Fibroblast of peridontal ligament (primary cell): ENCODE data around the gene CALN1.

Source experiments
- DNase-seq: peaks from one replicate; pipeline ENCODE4 v3.0.0-alpha.2; 2010; ENCODE audit errors: extremely low read depth

The CALN1 gene

DNA sequence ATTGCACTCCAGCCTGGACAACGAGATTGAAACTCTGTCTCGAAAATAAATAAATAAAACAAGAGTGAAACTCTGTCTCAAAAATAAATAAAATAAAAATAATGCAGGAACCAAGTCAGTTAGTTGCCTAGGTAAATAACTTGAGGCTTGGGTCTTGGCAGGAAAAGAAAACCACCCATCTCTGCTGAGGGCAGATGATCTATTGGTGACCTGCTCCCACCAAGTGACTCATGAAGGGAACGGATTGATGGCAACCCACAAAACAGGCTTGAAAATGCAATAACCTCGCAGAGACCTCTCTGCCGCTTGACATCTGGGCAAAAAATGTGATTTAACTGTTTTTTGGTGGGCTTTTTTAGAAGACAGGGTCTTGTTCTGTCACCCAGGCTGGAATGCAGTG, 86.6 kb downstream of the CALN1 start:
- DNase-seq, result no peak

GRCh38 chr7:72321637-72322036, 90.5 kb downstream of the CALN1 start:
- DNase-seq, result no peak

GRCh38 chr7:72321081-72321480, 91.1 kb downstream of the CALN1 start:
- DNase-seq, result no peak

GRCh38 chr7:72317341-72317740, 94.8 kb downstream of the CALN1 start:
- DNase-seq, result no peak

DNA sequence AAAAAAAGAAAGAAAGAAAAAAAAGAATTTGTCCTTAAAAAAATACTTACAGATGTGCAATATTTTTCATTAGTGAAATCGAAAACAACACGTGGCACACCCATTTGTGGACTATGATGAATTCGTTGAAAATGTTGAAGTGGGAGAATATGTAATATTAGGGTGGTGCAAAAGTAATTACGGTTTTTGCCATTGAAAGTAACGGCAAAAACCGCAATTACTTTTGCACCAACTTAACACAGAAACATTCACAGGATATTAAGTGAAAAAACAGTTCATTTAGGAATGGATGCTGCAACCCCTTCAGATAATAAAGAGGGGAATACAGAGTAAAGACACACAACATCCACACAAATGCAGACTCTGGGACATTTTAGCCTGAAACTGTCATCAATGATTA, 96.0 kb downstream of the CALN1 start:
- no peak for DNase-seq

- DNase-seq, result no peak
Observed at GRCh38 chr7:72313906-72314305, 98.2 kb downstream of the CALN1 start.

DNA sequence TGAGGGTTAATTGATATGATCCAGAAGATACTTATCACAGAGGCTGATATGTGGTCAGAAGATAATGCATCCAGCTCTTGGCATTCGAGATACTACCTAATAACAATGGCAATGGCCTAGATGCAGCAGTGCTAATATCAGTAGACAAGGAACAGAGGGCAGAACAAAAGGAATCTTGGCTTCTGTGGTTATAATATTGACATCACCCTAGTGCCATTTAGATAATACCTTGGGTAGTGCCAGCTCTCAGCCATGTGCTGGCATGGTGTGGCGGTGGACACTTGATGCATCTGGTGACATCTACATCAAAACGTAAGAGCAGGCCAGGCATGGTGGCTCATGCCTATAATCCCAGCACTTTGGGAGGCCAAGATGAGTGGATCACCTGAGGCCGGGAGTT, 101.8 kb downstream of the CALN1 start:
- DNase-seq, result no peak

GRCh38 chr7:72309476-72309875, 102.7 kb downstream of the CALN1 start:
- DNase-seq, result no peak

GRCh38 chr7:72308986-72309385, 103.2 kb downstream of the CALN1 start:
- DNase-seq, result no peak

- DNase-seq, result no peak
Observed at GRCh38 chr7:72307566-72307965, 104.6 kb downstream of the CALN1 start.

DNA sequence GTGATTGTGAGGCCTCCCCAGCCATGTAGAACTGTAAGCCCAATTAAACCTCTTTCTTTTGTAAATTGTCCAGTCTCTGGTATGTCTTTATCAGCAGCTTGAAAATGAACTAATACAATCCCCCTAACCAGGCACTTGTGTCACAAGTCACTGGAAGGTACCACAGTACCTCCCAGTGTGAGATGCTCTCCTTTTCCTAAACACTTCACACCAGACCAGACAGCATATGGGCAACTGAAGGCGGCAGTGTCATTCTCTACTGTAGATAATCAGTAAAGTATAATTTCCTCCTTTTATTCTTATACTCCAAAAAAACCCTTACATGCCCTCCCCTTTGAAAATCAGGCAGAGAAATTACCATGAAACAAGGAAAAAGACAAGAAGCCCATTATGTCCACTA, 113.2 kb downstream of the CALN1 start:
- no peak for DNase-seq

DNA sequence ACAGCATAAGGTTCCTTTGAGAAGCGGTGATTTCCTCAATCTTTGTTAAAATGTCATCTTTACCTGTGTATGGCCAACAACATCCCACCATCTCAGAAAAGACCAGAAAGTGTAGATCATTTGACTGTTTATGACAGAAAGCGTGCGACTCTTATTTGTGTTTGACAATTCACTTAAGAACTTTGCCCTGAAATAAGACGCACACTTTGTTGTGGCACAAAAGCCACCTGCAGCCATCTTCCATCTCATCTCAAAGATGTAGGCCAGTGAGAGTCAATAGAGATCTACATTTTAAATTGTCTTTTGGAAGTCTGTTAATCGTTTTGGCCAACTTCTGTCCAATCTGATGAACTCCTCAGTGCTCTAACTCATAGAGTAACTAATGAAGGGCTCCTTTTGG, 114.0 kb downstream of the CALN1 start:
- DNase-seq, result no peak

- no peak for DNase-seq
Observed at GRCh38 chr7:72297636-72298035, 114.5 kb downstream of the CALN1 start.

DNA sequence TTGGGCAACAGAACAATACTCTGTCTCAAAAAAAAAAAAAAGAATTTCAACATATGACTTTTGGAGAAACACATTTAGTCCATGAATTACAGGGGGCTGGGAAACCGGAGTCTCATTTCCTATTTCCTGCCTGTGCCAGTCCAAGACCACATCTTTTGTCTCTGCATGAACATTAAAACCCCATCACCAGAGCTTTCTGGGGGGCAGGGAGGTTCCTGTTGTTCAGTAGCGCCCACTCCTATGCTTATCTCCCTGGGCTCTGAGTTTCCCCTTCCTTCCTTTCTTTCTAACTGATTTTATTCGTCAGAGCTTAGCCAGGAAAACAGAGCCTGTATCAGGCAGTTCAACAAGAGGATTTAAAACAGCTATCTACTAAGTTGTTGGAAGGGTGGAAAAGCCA, 119.3 kb downstream of the CALN1 start:
- no peak for DNase-seq

- DNase-seq, result no peak
Observed at GRCh38 chr7:72292118-72292517, 120.0 kb downstream of the CALN1 start.

DNA sequence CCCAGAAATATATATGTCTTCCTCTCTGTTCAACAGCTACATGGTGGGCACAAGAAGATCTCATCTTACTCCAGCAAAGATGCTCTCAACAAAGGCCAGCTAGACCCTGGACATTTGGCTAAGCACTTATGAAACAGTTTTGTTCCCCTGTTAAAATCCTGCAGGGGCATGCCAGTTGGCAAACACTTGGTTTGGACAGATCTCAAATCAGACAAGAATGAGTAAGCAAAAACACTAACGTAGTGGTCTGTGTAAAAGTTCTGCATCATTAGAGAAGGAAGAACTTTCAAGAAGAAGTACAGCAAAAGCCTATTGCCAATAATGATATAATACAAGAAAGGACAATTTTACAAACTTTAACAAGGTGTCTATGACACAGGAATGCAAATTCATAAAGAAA, 125.6 kb downstream of the CALN1 start:
- DNase-seq, result no peak

- no peak for DNase-seq
Observed at GRCh38 chr7:72283309-72283708, 128.8 kb downstream of the CALN1 start.

DNA sequence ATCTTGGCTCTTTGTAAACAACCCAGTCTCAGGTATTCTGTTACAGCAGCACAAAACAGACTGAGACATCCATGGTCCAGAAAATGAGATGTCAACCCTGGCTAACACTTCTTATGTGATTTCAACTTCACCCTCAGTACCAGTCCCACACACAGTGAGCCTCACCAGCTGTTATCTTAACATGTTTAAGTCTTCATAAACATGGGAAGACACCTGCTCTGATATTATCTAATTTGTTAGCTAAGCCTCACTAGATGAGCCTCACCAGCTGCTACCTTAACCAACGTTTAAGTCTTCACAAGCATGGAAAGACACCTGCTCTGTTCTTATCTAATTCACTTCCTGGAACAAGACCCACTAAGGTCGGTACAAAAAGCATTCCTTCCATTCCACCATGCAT, 130.8 kb downstream of the CALN1 start:
- DNase-seq, result no peak

DNA sequence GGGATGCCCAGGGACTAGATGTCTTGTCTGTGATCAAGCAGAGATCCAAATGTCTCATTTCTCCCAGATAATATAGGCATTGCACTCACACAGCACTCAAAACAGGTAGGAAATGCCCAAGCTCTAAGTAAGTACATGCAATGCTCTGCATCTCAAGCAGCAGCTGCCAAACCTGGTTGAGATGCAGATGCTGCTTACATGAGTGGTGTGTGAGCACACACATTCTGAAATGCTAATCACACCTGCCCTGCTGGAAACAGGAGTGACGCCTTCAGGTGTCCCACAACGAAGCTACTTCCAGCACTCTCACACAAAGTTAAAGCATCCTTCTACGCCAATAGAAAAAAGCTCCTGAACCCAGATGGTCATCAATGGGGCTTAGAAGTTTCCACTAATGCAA, 132.9 kb downstream of the CALN1 start:
- DNase-seq, result no peak

DNA sequence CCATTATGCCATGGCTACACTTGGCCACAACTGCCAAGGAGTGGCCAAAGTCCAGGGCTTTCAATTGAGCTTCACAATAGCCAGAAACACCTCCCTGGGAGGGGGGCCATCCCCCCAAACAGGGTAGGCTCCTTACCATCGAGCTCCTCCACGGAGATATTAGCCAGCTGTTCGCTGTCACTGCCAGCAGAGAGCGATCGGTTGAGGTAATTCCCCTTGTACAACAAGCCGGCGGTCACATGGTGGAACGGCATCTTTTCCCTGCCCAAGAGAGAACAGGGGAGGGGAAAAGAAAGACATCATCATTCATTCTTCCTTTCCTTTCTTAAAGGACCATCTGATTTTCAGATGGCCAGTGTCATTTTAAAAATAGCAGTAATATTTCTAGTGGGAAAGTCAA, 133.6 kb downstream of the CALN1 start:
- DNase-seq, result no peak

DNA sequence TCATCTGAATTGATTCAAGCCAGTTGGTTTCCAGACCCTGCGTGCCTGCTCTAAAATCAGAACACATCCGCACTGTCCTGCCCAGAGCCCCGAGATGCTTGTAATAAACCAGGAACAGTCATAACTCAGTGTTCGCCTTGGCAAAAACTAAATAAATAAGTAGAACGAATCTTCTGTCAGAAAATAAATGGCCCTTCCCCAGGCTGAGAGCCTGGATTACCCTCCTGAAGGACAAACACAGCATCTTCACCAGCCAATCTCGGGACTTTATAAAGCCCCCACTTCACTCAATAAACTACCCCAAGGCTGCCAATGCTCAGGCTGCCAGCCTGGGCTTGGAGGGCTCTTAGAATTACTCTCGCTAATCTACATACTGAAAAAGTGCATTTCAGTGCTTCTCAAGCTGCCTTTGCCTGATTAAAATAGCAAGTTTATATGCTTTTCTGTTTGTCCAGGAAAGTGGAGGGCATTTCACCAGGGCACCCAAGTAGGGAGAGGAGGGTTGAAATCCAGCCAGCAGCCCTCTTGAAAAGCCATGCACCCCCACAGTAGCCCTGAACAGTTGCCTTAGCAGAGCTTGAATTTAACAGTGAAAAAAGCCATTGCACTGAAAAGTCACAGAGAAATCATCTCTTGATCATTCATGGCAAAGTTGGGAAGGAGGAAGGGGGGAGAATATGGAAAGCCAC, 136.6 kb downstream of the CALN1 start:
- DNase-seq, result no peak

- DNase-seq, result no peak
Observed at GRCh38 chr7:72272479-72272878, 139.7 kb downstream of the CALN1 start.

DNA sequence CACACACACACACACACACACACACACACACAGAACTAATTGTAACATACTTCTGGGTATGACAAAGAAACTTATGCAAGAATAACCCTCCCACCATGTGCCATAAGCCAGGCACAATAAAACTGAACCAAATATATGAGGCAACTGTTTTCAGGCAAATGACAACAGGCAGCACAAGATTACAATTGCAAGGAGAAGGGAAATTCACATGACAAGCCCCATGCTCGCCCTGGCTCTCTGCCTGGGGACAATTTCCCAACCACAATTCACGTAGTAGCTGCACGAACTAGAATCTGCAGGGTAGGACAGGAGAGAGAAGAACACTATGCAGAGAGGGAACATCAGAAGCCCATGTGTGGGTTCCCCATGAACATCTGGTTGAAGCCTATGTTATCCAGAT, 143.3 kb downstream of the CALN1 start:
- no peak for DNase-seq

GRCh38 chr7:72268090-72268489, 144.0 kb downstream of the CALN1 start:
- DNase-seq, result no peak
